HEK293 (cell line): ENCODE results near the gene KDM5C.

Experiments used
- CTCF ChIA-PET: fragments of 350-600 bp; formaldehyde crosslinking; extraction: SDS; loops from one replicate; lab custom pipeline; 2021; ENCODE audit warnings: antibody characterized with exemption; lab: Yijun Ruan, JAX
- POLR2A ChIA-PET: fragments of 300-600 bp; formaldehyde crosslinking; extraction: SDS; loops from one replicate; lab custom pipeline; 2020; ENCODE audit warnings: antibody characterized with exemption, inconsistent platforms; lab: Yijun Ruan, JAX
- H3K27ac ChIP-seq: fragments of 200-500 bp; sonication (Bioruptor generic); 2 replicates; pipeline ENCODE4 v1.5.1; 2014; ENCODE audit warnings: low read depth, low read length, control low read depth, inconsistent platforms; ENCODE audit errors: extremely low read depth
- H3K36me3 ChIP-seq, 2 experiments: fragments of 200-500 bp in 1 of 2; sonication (Bioruptor generic) in 1 of 2; 1 replicate in 1 of 2; 2 replicates in 1 of 2; pipeline ENCODE4 v1.5.1; 2014 to 2017; ENCODE audit warnings: inconsistent platforms in 2 of 2, low read length in 2 of 2; ENCODE audit not compliant: control insufficient read depth in 2 of 2, insufficient read depth in 1 of 2
- H3K4me1 ChIP-seq: fragments of 200-500 bp; sonication (Bioruptor generic); 2 replicates; pipeline ENCODE4 v1.5.1; 2014; ENCODE audit warnings: mild to moderate bottlenecking, low read length, inconsistent platforms; ENCODE audit not compliant: control insufficient read depth, insufficient read depth
- H3K4me3 ChIP-seq: 2 replicates; pipeline ENCODE4 v1.5.1; 2011; ENCODE audit warnings: low read depth, mild to moderate bottlenecking, control low read depth, low read length, moderate library complexity
- H3K9me3 ChIP-seq: fragments of 200-500 bp; sonication (Bioruptor generic); 2 replicates; pipeline ENCODE4 v1.5.1; 2014; ENCODE audit warnings: low read depth, low read length, inconsistent platforms; ENCODE audit not compliant: control insufficient read depth, insufficient read depth
- ELK4 ChIP-seq: IDR thresholded peaks from 2 replicates; pipeline ENCODE4 v1.6.1; 2011; ENCODE audit warnings: mild to moderate bottlenecking, low read depth, low read length, borderline replicate concordance
- TRIM28 ChIP-seq: IDR thresholded peaks from 2 replicates; pipeline ENCODE4 v1.6.1; 2011; ENCODE audit warnings: low read length, control low read depth, borderline replicate concordance
- ZIC2 ChIP-seq: fragments of 450-650 bp; formaldehyde crosslinking; IDR thresholded peaks from 2 replicates; pipeline ENCODE4 v1.5.1; 2016; ENCODE audit warnings: missing biosample characterization, missing genetic modification characterization
- ZNF133 ChIP-seq: fragments of 450-650 bp; formaldehyde crosslinking; IDR thresholded peaks from 2 replicates; pipeline ENCODE4 v1.5.1; 2016; ENCODE audit warnings: missing biosample characterization, missing genetic modification characterization
- ZNF155 ChIP-seq: fragments of 450-650 bp; formaldehyde crosslinking; IDR thresholded peaks from 2 replicates; pipeline ENCODE4 v1.5.1; 2016; ENCODE audit warnings: missing biosample characterization, missing genetic modification characterization
- ZNF404 ChIP-seq: fragments of 450-650 bp; formaldehyde crosslinking; IDR thresholded peaks from 2 replicates; pipeline ENCODE4 v1.5.1; 2017; ENCODE audit warnings: missing biosample characterization, missing genetic modification characterization
- ZNF416 ChIP-seq: fragments of 450-650 bp; formaldehyde crosslinking; IDR thresholded peaks from 2 replicates; pipeline ENCODE4 v1.5.1; 2016; ENCODE audit warnings: missing biosample characterization, missing genetic modification characterization
- ZNF544 ChIP-seq: fragments of 450-650 bp; formaldehyde crosslinking; IDR thresholded peaks from 2 replicates; pipeline ENCODE4 v1.5.0; 2017; ENCODE audit warnings: missing biosample characterization, missing genetic modification characterization
- ZSCAN30 ChIP-seq: fragments of 450-650 bp; IDR thresholded peaks from 2 replicates; pipeline ENCODE4 v1.5.1; 2018; ENCODE audit warnings: missing biosample characterization, mild to moderate bottlenecking, missing genetic modification characterization, moderate library complexity
- ZSCAN4 ChIP-seq: fragments of 450-650 bp; formaldehyde crosslinking; IDR thresholded peaks from 2 replicates; pipeline ENCODE4 v1.5.1; 2017; ENCODE audit warnings: missing biosample characterization, missing genetic modification characterization
- TF ChIP-seq, protein P1 (sequence below): fragments of 450-650 bp; formaldehyde crosslinking; IDR thresholded peaks from 2 replicates; pipeline ENCODE4 v1.5.1; 2017; ENCODE audit warnings: missing biosample characterization, missing genetic modification characterization
- TF ChIP-seq, protein P2 (sequence below): fragments of 450-650 bp; formaldehyde crosslinking; conservative IDR thresholded peaks from 2 replicates; pipeline ENCODE4 v1.5.1; 2016; ENCODE audit warnings: low read depth, missing biosample characterization, missing genetic modification characterization

The KDM5C gene

GRCh38 chrX:53262918-53263394 is 37.9 kb upstream of the KDM5C start:
- no peak overlapping the region for H3K27ac ChIP-seq
- POLR2A ChIA-PET, result interaction anchor here (1.0 to 2.2 kb wide), 2 partner anchors 10 to 19 kb away, joined by 4 to 11 read pairs; partner anchors contain the start of gene IQSEC2
- H3K9me3 ChIP-seq, result no peaks in the 10 kb centered on the region
- TF ChIP-seq ZNF544 (tag by site-specific recombination) (no peak), ZIC2 (tag by site-specific recombination) (peak; percentile 19; the same call in 1 of the 2 replicates)
- H3K36me3 ChIP-seq, result no peaks in the 10 kb centered on the region
- H3K4me3 ChIP-seq, result no peak overlapping the region
- peaks cover 2% of the 10 kb centered on the region; the same call in 1 of the 2 replicates for H3K4me1 ChIP-seq
- CTCF ChIA-PET, result interaction anchor here (0.6 to 3.1 kb wide), 10 partner anchors 10 to 182 kb away, joined by 3 to 15 read pairs (median 4); no protein-coding TSS in a partner anchor

DNA sequence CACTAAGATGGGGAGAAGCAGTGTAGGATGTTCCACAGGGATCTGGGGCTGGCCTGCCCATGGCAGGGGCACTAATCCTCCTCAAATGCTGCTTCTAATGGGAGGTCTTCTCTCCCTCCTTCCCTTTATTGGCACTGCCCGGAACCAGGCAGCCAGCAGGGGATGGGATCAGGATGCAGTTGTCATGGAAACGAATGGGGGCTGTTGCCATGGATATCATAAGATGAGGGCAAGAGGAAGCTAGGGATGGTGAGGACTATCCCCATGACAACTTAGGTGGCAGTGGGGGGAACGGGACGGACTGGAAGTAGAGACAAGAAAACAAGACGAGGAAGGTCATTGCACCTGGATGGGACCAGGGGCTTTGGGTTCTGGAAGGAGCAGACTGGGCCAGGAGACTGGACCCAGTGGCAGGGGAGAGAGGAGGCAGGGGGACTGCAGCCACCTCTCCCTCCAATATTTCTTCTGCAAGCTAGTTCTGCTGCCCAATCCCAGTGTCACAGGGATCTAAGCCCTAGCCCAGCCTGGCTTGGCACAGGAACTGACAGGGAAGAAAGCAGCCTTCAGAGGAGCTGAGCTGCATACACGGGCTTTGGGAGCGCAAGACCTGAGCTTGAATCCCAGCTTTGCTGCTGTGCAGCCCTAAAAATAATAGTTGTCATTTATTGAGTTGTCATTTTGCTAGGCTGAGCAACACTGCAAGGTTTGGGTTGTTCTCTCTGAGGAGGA is 37.3 kb upstream of the KDM5C start:
- H3K4me3 ChIP-seq, result no peak overlapping the region
- H3K36me3 ChIP-seq, result no peaks in the 10 kb centered on the region
- H3K4me1 ChIP-seq, result peaks cover 2% of the 10 kb centered on the region; the same call in 1 of the 2 replicates
- ChIA-PET CTCF (interaction anchor here (0.6 to 3.1 kb wide), 10 partner anchors 9 to 220 kb away, joined by 3 to 15 read pairs (median 4); no protein-coding TSS in a partner anchor), POLR2A (interaction anchor here (1.0 to 2.2 kb wide), 2 partner anchors 10 to 19 kb away, joined by 4 to 11 read pairs; partner anchors contain the start of gene IQSEC2)
- no peak for TF ChIP-seq ELK4
- no peaks in the 10 kb centered on the region for H3K9me3 ChIP-seq
- H3K27ac ChIP-seq, result no peak overlapping the region

- H3K27ac ChIP-seq, result no peak overlapping the region
- no peaks in the 10 kb centered on the region for H3K36me3 ChIP-seq
- no peak overlapping the region for H3K4me3 ChIP-seq
- ChIA-PET POLR2A (interaction anchor here (2.2 kb wide), 1 partner anchor 20 kb away, joined by 11 read pairs; the partner anchor contains the start of gene IQSEC2), CTCF (interaction anchor here (0.8 to 3.1 kb wide), 7 partner anchors 8 to 221 kb away, joined by 3 to 15 read pairs (median 4); no protein-coding TSS in a partner anchor)
- H3K4me1 ChIP-seq, result peaks cover 2% of the 10 kb centered on the region; the same call in 1 of the 2 replicates
- H3K9me3 ChIP-seq, result no peaks in the 10 kb centered on the region
- no peak for TF ChIP-seq ZNF544 (tag by site-specific recombination)
- TF ChIP-seq ZSCAN4 (tag by site-specific recombination), result peak; percentile 87
- TF ChIP-seq ZNF404, result no peak
- TF ChIP-seq, protein P1, sequence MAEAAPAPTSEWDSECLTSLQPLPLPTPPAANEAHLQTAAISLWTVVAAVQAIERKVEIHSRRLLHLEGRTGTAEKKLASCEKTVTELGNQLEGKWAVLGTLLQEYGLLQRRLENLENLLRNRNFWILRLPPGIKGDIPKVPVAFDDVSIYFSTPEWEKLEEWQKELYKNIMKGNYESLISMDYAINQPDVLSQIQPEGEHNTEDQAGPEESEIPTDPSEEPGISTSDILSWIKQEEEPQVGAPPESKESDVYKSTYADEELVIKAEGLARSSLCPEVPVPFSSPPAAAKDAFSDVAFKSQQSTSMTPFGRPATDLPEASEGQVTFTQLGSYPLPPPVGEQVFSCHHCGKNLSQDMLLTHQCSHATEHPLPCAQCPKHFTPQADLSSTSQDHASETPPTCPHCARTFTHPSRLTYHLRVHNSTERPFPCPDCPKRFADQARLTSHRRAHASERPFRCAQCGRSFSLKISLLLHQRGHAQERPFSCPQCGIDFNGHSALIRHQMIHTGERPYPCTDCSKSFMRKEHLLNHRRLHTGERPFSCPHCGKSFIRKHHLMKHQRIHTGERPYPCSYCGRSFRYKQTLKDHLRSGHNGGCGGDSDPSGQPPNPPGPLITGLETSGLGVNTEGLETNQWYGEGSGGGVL (tag by site-specific recombination), result peak; percentile 63
- TF ChIP-seq ZNF155 (tag by site-specific recombination), result no peak
- no peak for TF ChIP-seq ZSCAN30 (tag by site-specific recombination)
- TF ChIP-seq ZNF133 (tag by site-specific recombination), result no peak
- TF ChIP-seq TRIM28, result no peak
- TF ChIP-seq, protein P2, sequence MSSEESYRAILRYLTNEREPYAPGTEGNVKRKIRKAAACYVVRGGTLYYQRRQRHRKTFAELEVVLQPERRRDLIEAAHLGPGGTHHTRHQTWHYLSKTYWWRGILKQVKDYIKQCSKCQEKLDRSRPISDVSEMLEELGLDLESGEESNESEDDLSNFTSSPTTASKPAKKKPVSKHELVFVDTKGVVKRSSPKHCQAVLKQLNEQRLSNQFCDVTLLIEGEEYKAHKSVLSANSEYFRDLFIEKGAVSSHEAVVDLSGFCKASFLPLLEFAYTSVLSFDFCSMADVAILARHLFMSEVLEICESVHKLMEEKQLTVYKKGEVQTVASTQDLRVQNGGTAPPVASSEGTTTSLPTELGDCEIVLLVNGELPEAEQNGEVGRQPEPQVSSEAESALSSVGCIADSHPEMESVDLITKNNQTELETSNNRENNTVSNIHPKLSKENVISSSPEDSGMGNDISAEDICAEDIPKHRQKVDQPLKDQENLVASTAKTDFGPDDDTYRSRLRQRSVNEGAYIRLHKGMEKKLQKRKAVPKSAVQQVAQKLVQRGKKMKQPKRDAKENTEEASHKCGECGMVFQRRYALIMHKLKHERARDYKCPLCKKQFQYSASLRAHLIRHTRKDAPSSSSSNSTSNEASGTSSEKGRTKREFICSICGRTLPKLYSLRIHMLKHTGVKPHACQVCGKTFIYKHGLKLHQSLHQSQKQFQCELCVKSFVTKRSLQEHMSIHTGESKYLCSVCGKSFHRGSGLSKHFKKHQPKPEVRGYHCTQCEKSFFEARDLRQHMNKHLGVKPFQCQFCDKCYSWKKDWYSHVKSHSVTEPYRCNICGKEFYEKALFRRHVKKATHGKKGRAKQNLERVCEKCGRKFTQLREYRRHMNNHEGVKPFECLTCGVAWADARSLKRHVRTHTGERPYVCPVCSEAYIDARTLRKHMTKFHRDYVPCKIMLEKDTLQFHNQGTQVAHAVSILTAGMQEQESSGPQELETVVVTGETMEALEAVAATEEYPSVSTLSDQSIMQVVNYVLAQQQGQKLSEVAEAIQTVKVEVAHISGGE, result no peak
- no peak for TF ChIP-seq ZNF416 (tag by site-specific recombination)
These were observed 36.5 kb upstream of the KDM5C start for GRCh38 chrX:53261355-53261972.
